MM.1S (cell line): ENCODE data around the gene LMNTD1.

Experiments used
- DNase-seq: peaks from one replicate; pipeline ENCODE4 v3.0.0-alpha.2; 2015
- H2AFZ ChIP-seq: fragments of 300-600 bp; sonication (generic); 2 replicates; pipeline ENCODE4 v1.6.0; 2016; ENCODE audit warnings: antibody characterized with exemption, low read length
- H3F3A ChIP-seq: fragments of 300-600 bp; sonication (generic); 2 replicates; pipeline ENCODE4 v1.6.1; 2016; ENCODE audit warnings: mild to moderate bottlenecking, antibody characterized with exemption, low read length, moderate library complexity, mixed read lengths; ENCODE audit not compliant: insufficient read depth
- H3K27ac ChIP-seq: fragments of 300-600 bp; sonication (generic); 2 replicates; pipeline ENCODE4 v1.5.1; 2016; ENCODE audit warnings: mild to moderate bottlenecking, low read length
- H3K27me3 ChIP-seq: fragments of 300-600 bp; sonication (generic); replicated peaks from 2 replicates; pipeline ENCODE4 v1.6.0; 2016; ENCODE audit warnings: low read length; ENCODE audit not compliant: insufficient read depth
- H3K36me3 ChIP-seq: fragments of 300-600 bp; sonication (generic); replicated peaks from 2 replicates; pipeline ENCODE4 v1.6.1; 2016; ENCODE audit warnings: mild to moderate bottlenecking, low read length, mixed read lengths; ENCODE audit not compliant: insufficient read depth
- H3K4me1 ChIP-seq: fragments of 300-600 bp; sonication (generic); 2 replicates; pipeline ENCODE4 v1.6.1; 2016; ENCODE audit warnings: low read length, mixed read lengths
- H3K4me2 ChIP-seq: fragments of 300-600 bp; sonication (generic); 2 replicates; pipeline ENCODE4 v1.6.0; 2016; ENCODE audit warnings: low read depth, low read length
- H3K4me3 ChIP-seq: fragments of 300-600 bp; sonication (generic); 2 replicates; pipeline ENCODE4 v1.5.1; 2016; ENCODE audit warnings: low read length, mixed read lengths
- H3K79me2 ChIP-seq: fragments of 300-600 bp; sonication (generic); 2 replicates; pipeline ENCODE4 v1.6.1; 2016; ENCODE audit warnings: mixed run types, low read length, mixed read lengths
- H3K9ac ChIP-seq: fragments of 300-600 bp; sonication (generic); 2 replicates; pipeline ENCODE4 v1.6.1; 2016; ENCODE audit warnings: low read length, mixed read lengths
- H3K9me2 ChIP-seq: fragments of 300-600 bp; sonication (generic); replicated peaks from 2 replicates; pipeline ENCODE4 v1.6.1; 2016; ENCODE audit warnings: mild to moderate bottlenecking, low read length, mixed read lengths; ENCODE audit not compliant: insufficient read depth
- H3K9me3 ChIP-seq: fragments of 300-600 bp; sonication (generic); replicated peaks from 2 replicates; pipeline ENCODE4 v1.6.1; 2016; ENCODE audit warnings: mild to moderate bottlenecking, low read length, mixed read lengths; ENCODE audit not compliant: insufficient read depth
- H4K20me1 ChIP-seq: fragments of 300-600 bp; sonication (generic); 2 replicates; pipeline ENCODE4 v1.6.1; 2016; ENCODE audit warnings: mild to moderate bottlenecking, low read length, moderate library complexity, mixed read lengths; ENCODE audit not compliant: insufficient read depth
- CTCF ChIP-seq: fragments of 300-600 bp; sonication (generic); IDR thresholded peaks from 2 replicates; pipeline ENCODE4 v1.5.1; 2016; ENCODE audit warnings: antibody characterized with exemption, low read length, mixed read lengths
- EZH2 ChIP-seq: fragments of 300-600 bp; sonication (generic); optimal IDR thresholded peaks from 2 replicates; pipeline ENCODE3; 2017; ENCODE audit warnings: low read depth, mild to moderate bottlenecking, antibody characterized with exemption, low read length, mixed read lengths
- EZH2phosphoT487 ChIP-seq: fragments of 300-600 bp; sonication (generic); IDR thresholded peaks from 2 replicates; pipeline ENCODE4 v1.6.1; 2018; ENCODE audit warnings: antibody characterized with exemption, low read length

LMNTD1 gene

GRCh38 chr12:25436206-25437030 lies 116.7 kb downstream of the LMNTD1 start:
- H3K27me3 ChIP-seq = no peaks in the 10 kb centered on the region
- peak overlapping the region; percentile 70 for H3K9ac ChIP-seq
- H3K4me3 ChIP-seq = peak overlapping the region; percentile 66
- H3K4me1 ChIP-seq = peaks cover 10% of the 10 kb centered on the region
- no peaks in the 10 kb centered on the region for H3K9me2 ChIP-seq
- H3K4me2 ChIP-seq = peak overlapping the region; percentile 96
- H4K20me1 ChIP-seq = no peaks in the 10 kb centered on the region
- H3K36me3 ChIP-seq = no peaks in the 10 kb centered on the region
- no peaks in the 10 kb centered on the region for H3F3A ChIP-seq
- no peak for TF ChIP-seq EZH2
- TF ChIP-seq CTCF = peak; percentile 79
- no peak for TF ChIP-seq EZH2phosphoT487
- H3K79me2 ChIP-seq = no peaks in the 10 kb centered on the region
- H3K9me3 ChIP-seq = no peaks in the 10 kb centered on the region
- DNase-seq = peak; percentile 81
- peak overlapping the region; percentile 49; the same call in 1 of the 2 replicates for H3K27ac ChIP-seq
- peak overlapping the region; percentile 96 for H2AFZ ChIP-seq

GRCh38 chr12:25435431-25435830 lies 117.7 kb downstream of the LMNTD1 start:
- Histone ChIP-seq H3K4me2 (peak overlapping the region; percentile 96; the same call in 1 of the 2 replicates), H2AFZ (peak overlapping the region; percentile 96), H3K9ac (no peak overlapping the region; the same call in 1 of the 2 replicates), H3F3A (no peaks in the 10 kb centered on the region), H3K9me3 (no peaks in the 10 kb centered on the region), H4K20me1 (no peaks in the 10 kb centered on the region), H3K36me3 (no peaks in the 10 kb centered on the region), H3K27me3 (no peaks in the 10 kb centered on the region), H3K9me2 (no peaks in the 10 kb centered on the region), H3K27ac (no peak overlapping the region), H3K4me1 (peaks cover 15% of the 10 kb centered on the region), H3K4me3 (peak overlapping the region; percentile 66; the same call in 1 of the 2 replicates), H3K79me2 (no peaks in the 10 kb centered on the region)
- no peak for DNase-seq
- no peak for TF ChIP-seq CTCF
- no peak for TF ChIP-seq EZH2phosphoT487
- no peak for TF ChIP-seq EZH2

GRCh38 chr12:25434515-25434914 lies 118.6 kb downstream of the LMNTD1 start:
- Histone ChIP-seq H3K9me3 (no peaks in the 10 kb centered on the region), H2AFZ (no peak overlapping the region), H3K36me3 (no peaks in the 10 kb centered on the region), H3K4me2 (no peak overlapping the region), H3K27ac (no peak overlapping the region), H4K20me1 (no peaks in the 10 kb centered on the region), H3K79me2 (no peaks in the 10 kb centered on the region), H3K9me2 (no peaks in the 10 kb centered on the region), H3K27me3 (no peaks in the 10 kb centered on the region), H3F3A (no peaks in the 10 kb centered on the region), H3K4me3 (no peak overlapping the region), H3K9ac (no peak overlapping the region), H3K4me1 (peaks cover 17% of the 10 kb centered on the region)
- no peak for DNase-seq
- no peak for TF ChIP-seq EZH2
- TF ChIP-seq CTCF = no peak
- TF ChIP-seq EZH2phosphoT487 = no peak
